Measurements from ENCODE around the gene HTR3A.
"Not testable (repeated sequence)": the region's sequence is repeated elsewhere in the genome, so short reads cannot be mapped to it uniquely, and the experiment has no call there.

GRCh38 chr11:113934193-113934592, 40.7 kb upstream of the HTR3A start:
- TF ChIP-seq CTCF, POLR2A (IDR thresholded peaks at IDR 0.05): not testable (repeated sequence)

Data from adrenal gland (tissue), 5 donors.